ENCODE data around the gene CDH9. TPM values are rescaled to one million over a fixed set of nuclear protein-coding genes. Genes with fewer than 3 reads are reported as not detected.
"Not testable (repeated sequence)": the region's sequence is repeated elsewhere in the genome, so short reads cannot be mapped to it uniquely, and the experiment has no call there.

Gene CDH9
- total RNA-seq, 2 donors from 2014 or later = not detected

- no peaks in the 10 kb centered on the region for H3K4me1 Mint-ChIP-seq
- H3K9me3 Mint-ChIP-seq = peaks cover 8% of the 10 kb centered on the region
- no peaks in the 10 kb centered on the region for H3K27me3 Mint-ChIP-seq
- no peak for ATAC-seq (replicated peaks)
- no peak overlapping the region for H3K27ac Mint-ChIP-seq
- no peak overlapping the region for H3K4me3 Mint-ChIP-seq
- H3K36me3 Mint-ChIP-seq (ENCODE audit: low read depth) = no peaks in the 10 kb centered on the region
These were observed 143.6 kb downstream of the CDH9 start for GRCh38 chr5:26894719-26895263.

DNA sequence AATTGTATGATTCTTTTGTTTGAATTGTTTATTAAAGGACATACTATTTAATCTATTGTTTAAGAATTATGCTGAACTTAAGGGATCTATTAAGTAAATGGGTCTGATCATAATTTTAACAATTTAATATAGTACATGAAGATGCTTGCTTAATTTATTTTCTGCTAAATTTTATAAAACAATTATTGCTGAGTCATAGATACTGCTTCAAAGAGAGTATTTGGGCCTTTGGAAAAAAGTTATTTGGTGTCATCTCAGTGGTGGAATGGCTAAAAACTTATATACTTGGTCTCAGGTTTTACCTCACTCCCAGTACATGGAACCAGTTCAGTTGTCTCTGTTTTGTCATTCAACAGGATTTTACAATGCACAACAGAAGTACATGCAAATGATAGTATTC, 145.3 kb downstream of the CDH9 start:
- no peak overlapping the region for H3K27ac Mint-ChIP-seq
- peaks cover 8% of the 10 kb centered on the region for H3K9me3 Mint-ChIP-seq
- H3K4me1 Mint-ChIP-seq = no peaks in the 10 kb centered on the region
- no peaks in the 10 kb centered on the region for H3K36me3 Mint-ChIP-seq (ENCODE audit: low read depth)
- no peak for ATAC-seq (replicated peaks)
- H3K27me3 Mint-ChIP-seq = no peaks in the 10 kb centered on the region
- no peak overlapping the region for H3K4me3 Mint-ChIP-seq

GRCh38 chr5:26889815-26890214, 148.6 kb downstream of the CDH9 start:
- no peak overlapping the region for H3K27ac Mint-ChIP-seq
- H3K9me3 Mint-ChIP-seq = no peaks in the 10 kb centered on the region
- H3K36me3 Mint-ChIP-seq (ENCODE audit: low read depth) = no peaks in the 10 kb centered on the region
- H3K27me3 Mint-ChIP-seq = no peaks in the 10 kb centered on the region
- no peaks in the 10 kb centered on the region for H3K4me1 Mint-ChIP-seq
- no peak for ATAC-seq (replicated peaks)
- H3K4me3 Mint-ChIP-seq = no peak overlapping the region

GRCh38 chr5:26884481-26884880, 153.9 kb downstream of the CDH9 start:
- Mint-ChIP-seq H3K4me1 (no peaks in the 10 kb centered on the region), H3K36me3 (ENCODE audit: low read depth) (no peaks in the 10 kb centered on the region), H3K27ac (no peak overlapping the region), H3K27me3 (no peaks in the 10 kb centered on the region), H3K4me3 (no peak overlapping the region), H3K9me3 (peaks cover 5% of the 10 kb centered on the region)
- ATAC-seq (replicated peaks) = no peak

DNA sequence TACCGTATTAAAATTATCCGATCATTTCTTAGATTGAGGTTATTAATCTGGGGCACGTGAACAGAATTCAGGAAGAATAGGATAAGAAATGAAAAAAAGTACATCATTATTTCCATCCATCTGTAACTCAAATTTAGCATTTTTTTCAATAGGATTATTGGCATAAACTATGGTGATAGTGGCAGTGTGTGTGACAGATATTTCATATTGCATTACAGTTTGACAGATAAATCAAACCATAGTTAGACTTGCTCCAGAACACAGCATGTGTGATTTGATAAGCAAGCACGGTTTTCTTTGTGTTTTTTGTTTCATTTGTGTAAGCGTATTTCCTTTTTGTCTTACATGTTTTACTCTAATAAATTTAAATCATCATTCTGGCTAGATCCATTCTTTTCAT, 155.0 kb downstream of the CDH9 start:
- no peaks in the 10 kb centered on the region for H3K36me3 Mint-ChIP-seq (ENCODE audit: low read depth)
- no peaks in the 10 kb centered on the region for H3K4me1 Mint-ChIP-seq
- H3K9me3 Mint-ChIP-seq = peaks cover 5% of the 10 kb centered on the region
- no peak for ATAC-seq (replicated peaks)
- H3K4me3 Mint-ChIP-seq = no peak overlapping the region
- no peak overlapping the region for H3K27ac Mint-ChIP-seq
- no peaks in the 10 kb centered on the region for H3K27me3 Mint-ChIP-seq

GRCh38 chr5:26881901-26882300, 156.5 kb downstream of the CDH9 start:
- ATAC-seq (replicated peaks) = no peak
- H3K36me3 Mint-ChIP-seq (ENCODE audit: low read depth) = no peaks in the 10 kb centered on the region
- H3K27ac Mint-ChIP-seq = no peak overlapping the region
- no peaks in the 10 kb centered on the region for H3K4me1 Mint-ChIP-seq
- H3K9me3 Mint-ChIP-seq = peaks cover 9% of the 10 kb centered on the region
- no peaks in the 10 kb centered on the region for H3K27me3 Mint-ChIP-seq
- H3K4me3 Mint-ChIP-seq = no peak overlapping the region

GRCh38 chr5:26877154-26877553, 161.2 kb downstream of the CDH9 start:
- H3K9me3 Mint-ChIP-seq = peaks cover 18% of the 10 kb centered on the region
- H3K36me3 Mint-ChIP-seq (ENCODE audit: low read depth) = no peaks in the 10 kb centered on the region
- no peaks in the 10 kb centered on the region for H3K4me1 Mint-ChIP-seq
- no peak overlapping the region for H3K4me3 Mint-ChIP-seq
- no peak overlapping the region for H3K27ac Mint-ChIP-seq
- no peaks in the 10 kb centered on the region for H3K27me3 Mint-ChIP-seq
- no peak for ATAC-seq (replicated peaks)

- Mint-ChIP-seq H3K27me3 (no peaks in the 10 kb centered on the region), H3K4me3 (no peak overlapping the region), H3K27ac (no peak overlapping the region), H3K4me1 (no peaks in the 10 kb centered on the region), H3K9me3 (peaks cover 10% of the 10 kb centered on the region), H3K36me3 (ENCODE audit: low read depth) (no peaks in the 10 kb centered on the region)
- no peak for ATAC-seq (replicated peaks)
These were observed 166.0 kb downstream of the CDH9 start for GRCh38 chr5:26872337-26872736.

DNA sequence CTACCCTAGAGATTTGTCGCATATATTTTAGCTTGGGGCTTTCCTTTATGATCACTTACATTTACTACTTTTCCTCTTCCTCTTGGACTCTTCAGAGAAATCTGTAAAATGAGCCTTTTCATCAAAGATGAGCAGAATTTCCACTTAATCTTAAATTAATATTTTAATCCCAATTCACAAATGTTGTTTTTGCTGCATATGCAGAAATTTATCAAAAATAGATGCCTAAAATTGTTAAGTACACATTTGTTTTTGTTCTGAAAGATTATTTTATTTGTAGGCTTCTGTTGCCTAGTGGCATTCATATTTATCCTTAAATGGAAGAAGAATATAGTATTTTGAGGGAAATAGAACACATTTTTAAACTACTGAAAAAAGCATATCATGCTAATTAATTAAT, 168.6 kb downstream of the CDH9 start:
- ATAC-seq (replicated peaks) = no peak
- Mint-ChIP-seq H3K4me3 (no peak overlapping the region), H3K27me3 (no peaks in the 10 kb centered on the region), H3K9me3 (peaks cover 13% of the 10 kb centered on the region), H3K27ac (no peak overlapping the region), H3K4me1 (no peaks in the 10 kb centered on the region), H3K36me3 (ENCODE audit: low read depth) (no peaks in the 10 kb centered on the region)

- no peaks in the 10 kb centered on the region for H3K36me3 Mint-ChIP-seq (ENCODE audit: low read depth)
- H3K4me1 Mint-ChIP-seq = no peaks in the 10 kb centered on the region
- H3K4me3 Mint-ChIP-seq = no peak overlapping the region
- ATAC-seq (replicated peaks) = no peak
- H3K27ac Mint-ChIP-seq = no peak overlapping the region
- no peaks in the 10 kb centered on the region for H3K27me3 Mint-ChIP-seq
- peaks cover 11% of the 10 kb centered on the region for H3K9me3 Mint-ChIP-seq
These were observed 169.9 kb downstream of the CDH9 start for GRCh38 chr5:26868504-26868903.

- Mint-ChIP-seq H3K9me3 (peaks cover 18% of the 10 kb centered on the region), H3K4me3 (no peak overlapping the region)
- no peak for ATAC-seq (replicated peaks)
These were observed 174.3 kb downstream of the CDH9 start for GRCh38 chr5:26864061-26864460.

DNA sequence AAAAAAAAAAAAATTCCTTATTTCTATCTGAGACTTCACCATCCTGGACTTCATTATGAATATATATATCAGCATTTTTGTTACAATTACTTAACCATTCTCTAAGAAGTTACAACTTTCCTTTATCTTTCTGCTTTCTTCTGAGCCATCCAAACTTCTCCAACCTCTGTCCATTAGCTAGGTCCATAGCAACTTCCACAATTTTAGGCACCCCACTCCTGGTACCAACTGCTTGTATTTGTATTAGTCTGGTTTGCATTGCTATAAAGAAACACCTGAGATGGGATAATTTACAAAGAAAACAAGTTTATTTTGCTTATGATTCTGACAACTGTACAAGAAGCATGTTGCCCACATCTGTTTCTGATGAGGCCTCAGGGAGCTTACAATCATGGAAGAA, 182.1 kb downstream of the CDH9 start:
- peaks cover 38% of the 10 kb centered on the region for H3K9me3 Mint-ChIP-seq
- H3K36me3 Mint-ChIP-seq (ENCODE audit: low read depth) = no peaks in the 10 kb centered on the region
- no peaks in the 10 kb centered on the region for H3K4me1 Mint-ChIP-seq

More at GRCh38 chr5:26864061-26864460, 174.3 kb downstream of the CDH9 start:
- Mint-ChIP-seq H3K4me1 (no peaks in the 10 kb centered on the region), H3K27me3 (no peaks in the 10 kb centered on the region), H3K27ac (no peak overlapping the region), H3K36me3 (ENCODE audit: low read depth) (no peaks in the 10 kb centered on the region)

DNA sequence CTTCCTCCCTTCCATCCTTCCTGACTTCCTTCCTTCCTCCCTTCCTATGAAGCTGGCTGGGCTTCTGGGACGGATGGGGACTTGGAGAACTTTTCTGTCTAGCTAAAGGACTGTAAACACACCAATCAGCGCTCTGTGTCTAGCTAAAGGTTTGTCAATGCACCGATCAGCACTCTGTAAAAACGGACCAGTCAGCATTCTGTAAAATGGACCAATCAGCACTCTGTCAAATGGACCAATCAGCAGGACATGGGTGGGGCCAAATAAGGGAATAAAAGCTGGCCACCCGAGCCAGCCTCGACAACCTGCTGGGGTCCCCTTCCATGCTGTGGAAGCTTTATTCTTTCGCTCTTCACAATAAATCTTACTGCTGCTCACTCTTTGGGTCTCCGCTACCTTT, 185.9 kb downstream of the CDH9 start:
- ATAC-seq (replicated peaks); H3K4me3 Mint-ChIP-seq; H3K27ac Mint-ChIP-seq; H3K27me3 Mint-ChIP-seq; H3K4me1 Mint-ChIP-seq; H3K36me3 Mint-ChIP-seq (ENCODE audit: low read depth): not testable (repeated sequence)
- peaks cover 24% of the 10 kb centered on the region for H3K9me3 Mint-ChIP-seq

More for the DNA sequence above, 182.1 kb downstream of the CDH9 start:
- H3K27ac Mint-ChIP-seq = no peak overlapping the region
- no peak overlapping the region for H3K4me3 Mint-ChIP-seq
- no peaks in the 10 kb centered on the region for H3K27me3 Mint-ChIP-seq
- ATAC-seq (replicated peaks) = no peak

DNA sequence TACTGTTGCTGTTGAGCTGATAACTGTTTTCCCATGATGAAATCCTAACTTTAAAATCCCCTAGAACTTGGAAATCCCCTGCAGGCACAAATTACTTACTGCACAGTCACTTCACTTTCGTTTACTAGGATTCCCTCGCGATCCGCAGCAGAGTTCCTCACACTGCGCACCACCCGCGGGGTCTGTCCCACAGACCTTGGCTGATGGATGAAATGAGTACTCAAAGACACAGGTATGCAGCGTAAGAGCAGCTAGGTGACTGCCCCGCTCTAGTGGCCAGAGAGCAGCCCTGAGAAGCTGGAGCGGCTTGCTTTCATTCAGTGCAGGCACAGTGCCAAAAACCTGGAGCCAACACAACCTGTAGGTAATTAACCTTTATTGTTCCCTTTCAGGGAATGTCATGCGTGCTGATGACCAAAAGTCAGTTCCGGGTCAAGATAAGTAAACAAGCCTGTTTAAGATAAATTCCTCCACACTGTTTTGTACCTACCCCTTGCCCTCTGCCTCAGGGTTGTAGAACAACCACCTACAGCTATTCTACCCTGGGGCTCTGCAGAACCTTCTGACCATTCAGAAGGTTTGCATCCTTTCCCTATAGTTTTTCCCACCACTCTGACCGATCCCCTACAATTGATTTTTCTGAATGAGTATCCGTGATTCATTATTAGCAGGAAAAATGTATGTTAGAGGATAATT, 191.2 kb downstream of the CDH9 start:
- Mint-ChIP-seq H3K9me3 (peaks cover 16% of the 10 kb centered on the region), H3K4me1 (no peaks in the 10 kb centered on the region), H3K36me3 (ENCODE audit: low read depth) (no peaks in the 10 kb centered on the region), H3K27me3 (no peaks in the 10 kb centered on the region), H3K4me3 (no peak overlapping the region), H3K27ac (no peak overlapping the region)
- no peak for ATAC-seq (replicated peaks)

GRCh38 chr5:26843677-26844076, 194.7 kb downstream of the CDH9 start:
- Mint-ChIP-seq H3K9me3 (peaks cover 21% of the 10 kb centered on the region), H3K27me3 (no peaks in the 10 kb centered on the region), H3K27ac (no peak overlapping the region), H3K4me1 (no peaks in the 10 kb centered on the region), H3K36me3 (ENCODE audit: low read depth) (no peaks in the 10 kb centered on the region), H3K4me3 (no peak overlapping the region)
- no peak for ATAC-seq (replicated peaks)
